ENCODE data around the gene C10orf95.

Gene C10orf95

DNA sequence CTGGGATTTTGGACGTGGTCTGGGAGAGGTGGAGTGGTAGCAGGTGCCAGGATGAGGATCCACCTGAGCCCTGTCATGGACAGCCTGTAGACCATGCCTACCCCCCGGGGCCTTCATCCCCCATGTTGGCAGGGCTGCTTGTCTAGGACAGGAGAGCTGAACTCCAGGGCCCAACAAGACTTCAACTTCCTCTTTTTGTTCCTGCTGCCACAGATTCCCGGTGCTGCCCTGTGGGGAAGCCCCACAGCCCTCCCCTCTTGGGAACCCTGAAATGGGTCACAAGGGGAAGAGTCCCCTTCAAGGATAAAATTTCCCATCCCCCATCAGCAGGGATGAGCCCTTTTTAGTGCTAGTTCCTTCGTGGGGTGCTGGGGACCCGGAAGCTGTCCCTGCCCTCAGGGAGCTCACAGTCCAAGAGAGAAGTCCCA, 17.7 kb downstream of the C10orf95 start:
- DNase-seq = no peak

DNA sequence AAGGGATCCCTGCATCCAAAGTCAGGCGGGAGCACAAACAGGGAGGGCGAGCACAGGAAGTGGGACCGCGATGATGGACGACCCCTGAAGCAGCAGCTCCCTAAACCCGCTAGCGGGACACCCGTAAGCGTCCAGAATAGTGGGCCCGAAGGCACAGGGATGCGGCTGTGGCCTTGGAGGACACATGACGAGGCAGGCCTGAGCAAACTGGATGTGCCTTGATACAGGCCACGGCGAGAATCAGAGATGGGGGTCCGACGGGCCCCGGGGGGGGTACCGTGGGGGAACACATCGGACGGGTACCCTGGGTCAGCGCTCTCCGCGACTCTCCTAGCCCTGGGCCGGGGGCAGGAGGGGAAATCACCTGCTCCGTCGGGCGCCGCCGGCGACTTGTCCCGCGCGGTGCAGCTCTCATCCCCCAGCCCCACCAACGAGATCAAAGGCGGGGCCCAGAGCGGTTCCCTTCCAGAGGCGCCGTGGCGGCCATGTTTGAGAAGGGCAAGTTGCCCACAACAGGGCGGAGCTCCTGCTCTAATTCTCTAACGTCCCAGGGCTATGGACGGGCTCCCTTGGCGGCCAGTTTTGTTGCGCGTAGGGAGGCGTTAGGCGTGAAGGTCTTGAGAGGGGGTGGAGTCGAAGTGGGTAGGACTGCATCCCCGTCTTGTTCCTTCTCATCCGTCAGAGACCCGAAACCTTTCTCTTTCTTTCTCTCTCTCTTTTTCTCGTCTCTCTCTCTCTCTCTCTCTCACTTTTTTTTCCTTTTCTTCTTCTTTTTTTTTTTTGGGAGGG, 19.0 kb downstream of the C10orf95 start, which contains the start of gene CUEDC2:
Gene CUEDC2 (minus strand): TSS at position 413 of the 789 bp plus-strand sequence. CDS start 7,386 bp downstream, outside the sequence.
- peak; percentile 97 for DNase-seq

DNA sequence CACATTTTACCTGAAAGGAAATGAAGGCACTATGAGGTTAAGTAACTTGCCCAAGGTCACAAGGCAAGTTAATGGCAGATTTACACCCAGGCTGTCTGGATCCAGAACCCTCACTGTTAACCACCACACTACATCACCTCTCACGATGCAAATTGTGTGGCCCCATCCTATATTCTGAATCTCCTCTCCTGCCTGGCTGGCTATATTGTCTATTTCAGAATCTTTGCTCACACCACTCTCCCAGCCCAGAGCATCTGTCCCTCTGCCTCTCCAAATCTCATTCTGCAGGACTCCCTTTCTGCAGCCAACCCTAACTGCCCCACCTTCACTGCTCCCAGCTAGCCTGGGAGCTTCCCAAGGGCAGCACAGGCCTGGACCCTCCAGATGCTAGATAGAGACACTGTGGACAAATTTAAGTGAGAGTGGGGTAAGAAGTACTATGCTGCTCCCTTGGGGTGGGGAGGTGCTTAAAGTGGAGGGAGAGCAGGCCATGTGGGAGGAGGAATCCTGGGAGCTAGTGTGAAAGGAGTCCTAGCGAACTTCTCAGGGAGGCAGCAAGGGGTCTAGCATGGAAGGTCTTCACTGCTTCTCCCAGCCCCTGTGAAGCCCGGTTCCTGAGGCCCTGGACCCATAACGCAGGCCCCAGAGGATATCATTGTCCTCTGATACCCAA, 19.8 kb downstream of the C10orf95 start:
- no peak for DNase-seq

DNA sequence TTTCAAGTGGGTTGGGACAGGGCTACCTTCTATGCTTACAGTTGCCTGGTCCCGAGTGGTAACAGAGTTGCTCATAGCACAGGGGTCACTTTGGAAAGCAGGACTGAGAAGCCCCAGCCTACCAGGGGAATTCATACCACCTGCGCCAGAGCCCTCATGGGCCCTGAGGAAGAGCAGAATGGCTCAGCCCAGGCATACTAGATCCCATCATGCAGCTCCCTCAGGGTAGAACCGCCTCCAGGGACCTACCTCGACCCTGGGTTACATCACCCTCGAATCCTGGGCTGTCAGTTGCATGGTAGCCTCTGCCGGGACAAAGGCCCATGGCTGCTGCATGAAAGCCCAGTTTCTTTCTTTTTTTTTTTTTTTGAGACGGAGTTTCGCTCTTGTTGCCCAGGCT, 21.9 kb downstream of the C10orf95 start:
- no peak for DNase-seq

DNA sequence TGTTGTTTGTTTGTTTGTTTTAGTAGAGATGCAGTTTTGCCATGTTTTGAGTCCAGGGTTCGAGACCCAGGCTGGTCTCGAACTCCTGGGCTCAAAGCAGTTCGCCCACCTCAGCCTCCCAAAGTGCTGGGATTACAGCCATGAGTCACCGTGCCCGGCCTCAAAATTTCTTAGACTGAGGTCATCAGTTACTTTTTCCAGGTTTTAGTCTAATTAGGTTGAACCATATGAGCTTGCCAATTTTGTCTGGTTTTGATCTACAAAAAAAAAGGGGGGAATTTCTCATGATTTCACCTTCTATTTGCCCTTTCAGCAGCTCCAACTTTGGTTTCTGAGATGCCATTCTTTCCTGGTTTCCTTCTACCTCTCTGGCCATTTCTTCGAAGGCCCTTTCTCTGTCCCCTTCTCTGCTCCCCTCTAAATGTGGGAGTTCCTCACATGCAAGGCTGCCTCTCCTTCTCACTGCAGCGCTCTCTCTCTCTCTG, 24.5 kb downstream of the C10orf95 start:
- no peak for DNase-seq

DNA sequence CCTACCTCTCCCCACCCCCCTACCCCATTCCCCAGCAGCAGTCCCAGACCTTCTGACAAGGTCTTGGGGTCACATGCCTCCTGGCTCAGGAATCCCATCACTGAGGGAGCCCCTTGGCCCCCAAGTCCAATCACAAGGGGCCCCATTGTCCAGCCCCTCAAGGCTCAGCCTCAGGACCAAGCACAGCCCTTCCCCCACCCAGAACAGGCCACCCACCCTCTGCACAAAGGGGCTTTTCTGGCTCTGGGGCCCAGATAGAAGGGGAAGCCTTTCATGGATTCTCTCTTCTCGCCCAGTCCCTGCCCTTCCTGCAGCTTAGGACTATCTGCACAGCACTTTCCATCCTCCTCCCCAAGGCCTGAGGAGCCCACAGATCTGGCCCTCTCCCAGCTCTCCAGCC, 25.9 kb downstream of the C10orf95 start:
- DNase-seq = no peak

DNA sequence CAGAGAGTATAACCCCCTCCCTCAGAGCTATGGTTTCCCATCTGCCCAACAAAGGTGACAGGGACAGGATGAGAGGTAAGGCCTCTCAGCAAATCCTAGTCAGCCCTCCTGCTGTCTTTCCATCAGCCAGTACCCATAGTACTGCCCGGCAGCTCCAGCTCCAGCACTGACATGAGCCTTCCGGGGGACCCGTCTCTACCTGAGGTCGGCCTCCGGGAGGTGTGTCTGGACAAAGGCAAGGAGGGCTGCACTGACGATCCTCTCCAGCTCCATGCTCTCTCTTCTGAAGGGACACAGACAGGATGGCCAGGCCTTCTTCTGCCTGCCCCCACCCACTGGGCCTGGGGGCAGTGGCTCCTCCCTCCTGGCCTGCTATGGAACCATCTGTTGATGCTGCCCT, 26.4 kb downstream of the C10orf95 start:
- no peak for DNase-seq

DNA sequence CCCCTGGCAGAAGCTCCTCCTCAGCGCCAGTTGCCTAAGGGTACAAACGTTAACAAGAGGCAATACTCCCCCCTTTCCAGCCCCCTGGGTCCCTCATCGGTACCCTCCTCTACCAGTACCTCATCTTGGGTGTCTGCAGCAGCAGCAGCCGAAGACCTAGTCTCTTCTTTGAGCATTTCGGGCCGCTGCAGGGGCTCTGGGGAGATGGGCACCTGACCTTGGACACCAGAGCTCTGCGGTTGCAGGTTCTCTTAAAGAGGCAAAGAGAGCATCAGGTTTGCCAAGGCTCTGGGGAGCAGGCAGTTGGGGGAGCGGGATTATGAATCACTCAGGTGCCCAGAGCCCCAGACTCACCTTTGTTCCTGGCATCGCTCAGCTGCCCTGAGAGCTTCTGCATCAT, 27.2 kb downstream of the C10orf95 start:
- DNase-seq = no peak

DNA sequence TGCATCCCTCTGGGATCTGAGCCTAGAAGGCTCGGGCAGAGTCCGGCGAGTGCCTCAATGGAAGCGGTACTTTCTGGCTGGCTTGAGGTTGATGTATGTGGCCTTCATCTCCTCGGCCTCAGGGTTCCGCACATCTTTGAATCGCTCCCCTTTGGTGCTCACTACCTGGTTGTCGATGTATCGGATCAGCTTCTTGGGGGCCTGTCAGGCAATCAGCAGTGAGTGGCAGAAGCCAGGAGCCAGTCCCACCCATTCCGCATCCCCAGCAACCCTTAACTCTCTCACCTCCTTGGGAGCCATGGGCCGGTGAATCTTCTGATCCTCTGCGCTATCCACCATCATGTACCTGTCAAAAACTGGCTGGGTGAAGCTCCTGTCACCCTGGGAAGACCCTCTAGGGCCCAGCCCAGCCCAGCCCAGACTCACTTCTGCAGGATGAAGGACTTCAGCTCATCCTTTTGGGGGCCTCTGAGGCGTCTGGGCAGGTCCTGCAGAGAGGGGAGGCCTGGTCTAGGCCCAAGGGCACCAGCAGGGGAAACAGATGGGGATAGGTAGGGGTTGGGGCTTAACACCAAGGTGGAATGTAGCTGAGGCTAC, 27.9 kb downstream of the C10orf95 start:
- DNase-seq = no peak

DNA sequence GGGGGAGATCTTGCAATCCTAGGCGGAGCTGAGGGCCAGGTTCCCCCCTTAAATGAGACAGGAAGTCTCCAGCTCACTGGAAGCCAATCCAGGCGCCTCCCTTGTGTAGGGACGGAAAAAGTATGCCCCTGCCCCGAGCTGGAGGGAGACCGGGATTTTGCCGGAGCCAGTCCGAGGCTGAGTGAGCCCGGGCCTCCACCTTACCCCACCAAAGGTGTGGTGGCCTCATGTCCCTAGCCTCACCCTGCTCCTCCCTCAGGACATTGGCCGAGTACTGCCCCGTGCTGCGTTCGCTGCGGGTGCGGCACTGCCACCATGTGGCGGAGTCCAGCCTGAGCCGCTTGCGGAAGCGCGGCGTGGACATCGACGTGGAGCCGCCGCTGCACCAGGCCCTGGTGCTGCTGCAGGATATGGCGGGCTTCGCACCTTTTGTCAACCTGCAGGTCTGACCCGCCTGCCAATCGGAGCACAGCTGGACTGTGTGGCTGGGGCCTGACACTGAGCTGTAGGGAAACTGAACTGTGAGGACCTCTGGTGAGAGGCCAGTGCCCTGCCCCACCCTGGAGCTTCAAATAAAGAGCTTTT, 28.7 kb downstream of the C10orf95 start:
- DNase-seq = peak; percentile 69

DNA sequence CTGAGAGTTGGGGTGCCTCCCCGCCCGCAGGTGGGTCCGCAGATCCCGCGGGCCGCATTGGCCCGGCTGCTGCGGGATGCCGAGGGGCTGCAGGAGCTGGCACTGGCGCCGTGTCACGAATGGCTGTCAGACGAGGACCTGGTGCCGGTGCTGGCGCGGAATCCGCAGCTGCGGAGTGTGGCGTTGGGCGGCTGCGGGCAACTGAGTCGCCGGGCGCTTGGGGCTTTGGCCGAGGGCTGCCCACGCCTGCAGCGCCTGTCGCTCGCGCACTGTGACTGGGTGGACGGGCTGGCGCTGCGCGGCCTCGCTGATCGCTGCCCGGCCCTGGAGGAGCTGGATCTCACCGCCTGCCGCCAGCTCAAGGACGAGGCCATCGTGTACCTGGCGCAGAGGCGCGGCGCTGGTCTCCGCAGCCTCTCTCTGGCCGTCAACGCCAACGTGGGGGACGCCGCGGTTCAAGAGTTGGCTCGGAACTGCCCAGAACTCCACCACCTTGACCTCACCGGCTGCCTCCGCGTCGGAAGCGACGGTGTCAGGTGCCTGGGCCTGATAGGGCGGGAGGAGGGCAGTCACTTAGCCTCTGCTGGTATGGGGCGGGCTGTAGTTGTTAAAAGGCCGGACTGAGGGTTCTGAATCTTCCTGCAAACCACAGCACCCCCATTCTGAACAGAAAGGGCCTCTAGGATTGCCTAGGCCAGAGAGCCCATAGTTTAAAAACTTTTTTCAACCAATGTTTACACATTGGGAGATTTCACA, 29.4 kb downstream of the C10orf95 start:
- DNase-seq = no peak

DNA sequence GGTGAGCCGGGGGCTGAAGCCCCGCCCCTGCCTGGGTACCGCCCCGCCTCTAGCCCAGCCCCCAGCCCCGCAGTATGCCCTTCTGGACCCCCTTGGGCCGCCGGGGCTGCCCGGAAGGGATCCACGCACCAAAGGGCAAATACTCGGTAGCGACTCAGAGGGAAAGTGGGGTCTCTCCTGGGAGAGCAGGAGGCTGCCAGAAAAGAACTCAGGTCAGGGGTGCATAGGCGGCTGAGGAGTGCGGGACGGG, 29.9 kb downstream of the C10orf95 start:
- DNase-seq = no peak

DNA sequence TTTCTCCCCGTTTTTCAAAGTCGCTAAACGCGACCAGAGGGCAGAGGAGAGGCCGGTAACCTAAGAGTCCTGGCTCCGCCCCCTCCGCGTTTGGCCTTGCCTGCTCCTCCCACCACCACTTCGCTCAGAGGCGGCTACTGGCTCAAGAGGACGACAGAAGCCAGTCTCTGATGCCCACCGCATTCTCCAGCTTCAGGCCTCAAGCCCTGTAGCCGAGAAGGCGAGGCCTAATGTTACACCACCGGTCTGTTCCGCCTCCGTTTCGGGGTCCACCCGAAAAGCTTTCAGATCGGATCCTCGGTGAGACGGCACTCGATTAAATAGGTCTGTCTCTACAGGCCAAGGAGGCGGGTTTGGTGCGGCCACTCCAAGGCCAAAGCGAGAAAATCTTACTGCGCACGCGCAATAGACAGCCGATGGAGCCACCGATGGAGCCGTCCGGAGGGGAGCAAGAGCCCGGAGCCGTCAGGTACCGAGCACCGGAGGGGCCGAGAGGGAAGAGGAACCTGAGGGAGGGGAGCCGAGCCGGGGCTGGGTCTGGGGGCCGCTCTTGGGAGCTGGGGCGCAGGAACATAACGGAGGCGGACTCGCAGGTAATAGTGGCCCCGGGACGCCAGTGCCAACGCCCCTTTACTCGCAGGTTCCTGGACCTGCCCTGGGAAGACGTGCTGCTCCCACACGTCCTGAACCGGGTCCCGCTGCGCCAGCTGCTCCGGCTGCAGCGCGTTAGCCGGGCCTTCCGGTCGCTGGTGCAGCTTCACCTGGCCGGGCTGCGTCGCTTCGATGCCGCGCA, 30.4 kb downstream of the C10orf95 start, which contains the start of gene FBXL15:
Gene FBXL15 (plus strand): TSS at position 123 of the 793 bp plus-strand sequence. CDS start 294 bp downstream, at position 417.
- DNase-seq = peak; percentile 98

DNA sequence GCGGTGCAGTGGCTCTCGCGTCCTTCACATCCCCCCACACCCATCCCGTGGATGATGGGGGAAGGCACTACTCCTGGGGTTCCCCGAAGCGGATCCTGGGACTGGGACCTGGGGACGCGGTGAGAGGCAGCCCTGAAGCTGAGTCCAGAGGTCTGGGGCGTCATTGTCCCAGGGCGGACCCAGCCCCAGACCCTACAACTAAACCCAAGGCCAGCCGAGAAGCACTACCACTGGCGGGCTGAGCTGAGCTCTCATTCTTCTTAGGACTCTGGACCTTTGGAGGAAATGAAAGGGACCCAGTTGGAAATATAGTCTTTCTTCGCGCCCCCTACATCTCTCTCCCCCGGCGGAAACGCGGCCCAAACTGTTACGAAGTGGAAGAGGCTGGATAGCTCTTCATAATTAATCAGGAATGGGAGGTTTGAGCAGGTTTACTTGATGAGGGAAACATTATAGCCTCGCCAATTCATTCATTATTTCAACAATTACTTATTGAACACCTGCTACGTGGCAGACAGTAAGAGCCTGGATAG, 31.1 kb downstream of the C10orf95 start:
- no peak for DNase-seq

DNA sequence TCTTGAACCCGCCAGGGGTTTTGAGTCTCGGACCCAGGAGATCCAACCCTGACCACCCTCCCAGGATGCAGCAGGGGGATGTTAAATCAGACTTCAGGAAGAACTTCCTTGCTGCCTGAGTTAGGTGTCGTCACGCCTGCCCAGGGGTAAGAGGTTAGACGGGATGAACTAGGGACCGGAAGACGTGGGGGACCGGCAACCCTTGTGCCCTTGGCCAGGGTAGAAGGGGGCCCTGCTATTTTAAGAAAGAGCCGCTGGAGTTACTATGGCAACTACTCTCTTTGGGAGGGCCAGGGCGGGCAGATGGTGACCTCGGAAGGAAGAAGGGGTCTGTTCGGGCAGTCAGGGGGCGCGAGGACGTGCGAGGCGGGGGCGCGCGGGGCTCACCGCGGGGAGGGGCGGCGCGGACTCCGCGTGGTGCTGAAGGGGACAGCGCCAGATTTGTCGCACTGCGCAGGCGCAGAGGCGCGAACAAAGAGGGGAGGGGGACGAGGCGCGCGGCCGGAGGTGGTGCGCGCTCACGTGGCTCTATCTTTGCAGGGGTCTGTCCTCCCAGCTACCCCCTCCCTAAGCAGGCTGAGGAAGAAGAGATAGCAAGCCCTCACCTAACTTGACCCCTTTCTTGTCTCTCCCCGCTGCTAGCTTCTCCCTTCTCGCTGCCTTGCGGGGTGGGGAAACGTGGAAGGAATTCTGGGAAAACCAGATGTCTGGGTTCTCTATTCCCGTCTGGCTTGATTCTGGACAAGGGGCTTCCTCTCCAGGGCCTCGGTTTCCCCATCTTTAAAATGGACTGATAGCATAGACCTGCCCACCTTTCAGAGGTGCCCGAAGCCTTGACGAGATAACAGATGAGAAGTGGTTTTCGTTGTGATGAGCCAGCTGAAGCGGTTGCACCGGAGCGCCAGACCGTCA, 31.8 kb downstream of the C10orf95 start:
- DNase-seq = peak; percentile 87

DNA sequence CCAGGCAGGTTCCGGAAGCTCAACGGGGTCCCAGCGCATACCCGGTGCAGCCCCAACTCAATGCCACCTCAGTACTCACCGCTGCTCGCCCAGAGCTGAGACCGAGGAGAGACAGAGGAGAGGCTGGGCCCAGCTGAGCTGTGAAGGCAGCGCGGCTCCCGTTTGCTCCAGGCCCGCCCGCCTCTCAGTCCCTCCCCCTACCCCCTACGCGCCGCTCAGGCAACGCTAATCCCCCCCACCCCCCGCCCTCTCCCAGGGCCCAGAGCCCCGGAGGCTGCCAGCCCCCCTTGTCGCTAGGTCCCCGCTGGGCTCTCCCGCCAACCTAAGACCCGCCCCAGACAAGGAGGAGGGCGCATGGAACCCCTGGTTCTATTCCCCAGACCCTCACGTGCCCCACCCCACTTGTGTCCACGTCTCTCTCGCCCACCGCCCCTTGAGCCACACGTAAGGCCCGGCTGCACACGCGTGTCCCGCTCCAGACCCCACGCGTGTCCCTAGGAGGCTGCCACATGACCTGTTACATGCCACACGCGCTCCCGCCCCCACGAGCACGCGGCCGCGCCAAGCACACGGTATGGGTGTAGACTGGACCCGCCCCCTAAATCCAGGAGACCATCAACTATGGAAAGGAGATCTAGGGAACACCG, 32.6 kb downstream of the C10orf95 start, which contains the start of gene PSD:
Gene PSD (minus strand): TSS at position 164 of the 647 bp plus-strand sequence. CDS start 1,747 bp downstream, outside the sequence.
- peak; percentile 27 for DNase-seq

DNA sequence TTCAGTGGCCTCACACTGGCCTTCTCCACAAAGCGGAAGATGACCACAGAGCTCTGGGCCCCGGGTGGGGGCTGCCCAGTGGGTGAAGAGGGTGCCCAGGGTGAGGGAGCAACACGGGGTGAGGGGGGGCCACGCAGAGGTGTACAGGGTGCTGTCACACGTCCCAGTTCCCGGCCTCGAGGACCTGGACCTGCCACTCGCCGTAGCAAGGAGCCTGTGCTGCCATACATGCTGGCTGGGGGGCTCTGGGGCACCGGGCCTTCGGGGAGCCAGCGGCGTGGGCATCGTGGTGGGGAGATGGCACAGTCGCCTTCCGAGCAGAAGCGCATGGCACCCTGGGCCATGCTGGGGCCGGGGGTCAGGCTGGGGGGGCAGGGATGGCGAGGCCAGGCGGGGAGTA, 34.6 kb downstream of the C10orf95 start:
- DNase-seq = no peak

DNA sequence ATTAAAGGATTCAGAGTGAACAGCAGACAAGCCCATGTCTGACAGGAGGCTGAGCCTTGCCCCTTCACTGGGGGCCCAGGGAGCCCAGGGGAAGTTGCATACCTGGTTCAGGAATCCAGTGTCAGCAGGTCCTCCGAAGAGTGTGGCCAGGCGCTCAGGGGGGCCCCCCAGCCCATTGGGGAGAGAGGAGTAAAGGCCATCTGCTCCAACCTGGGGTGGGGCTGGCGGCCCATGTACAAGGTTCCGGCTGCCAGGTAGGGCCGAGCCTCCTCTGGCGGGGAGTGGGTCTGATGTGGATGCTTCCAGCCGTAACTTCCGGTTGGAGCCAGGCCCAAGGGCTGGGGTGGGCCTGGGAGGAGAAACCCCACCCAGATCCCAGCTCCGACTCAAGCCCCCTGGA, 35.1 kb downstream of the C10orf95 start:
- no peak for DNase-seq

DNA sequence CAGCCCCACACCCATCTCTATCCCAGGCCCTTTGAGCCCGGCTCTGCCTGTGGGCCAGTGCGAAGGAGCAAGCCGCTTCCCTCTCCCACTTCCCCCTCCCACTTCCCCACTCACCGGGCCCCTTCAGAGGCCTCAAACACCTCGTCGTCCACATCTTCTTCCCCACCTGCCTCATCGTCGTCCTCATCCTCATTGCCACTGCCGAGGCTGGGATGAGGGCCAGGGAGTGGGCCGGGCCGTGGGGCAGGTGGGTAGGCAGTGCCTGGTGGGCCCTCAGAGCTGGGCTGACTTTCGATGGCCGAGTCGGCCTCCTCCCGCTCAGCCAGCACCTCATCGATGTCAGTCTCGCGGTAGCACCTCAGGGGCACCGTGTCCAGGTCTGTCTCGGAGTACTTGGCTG, 36.6 kb downstream of the C10orf95 start:
- no peak for DNase-seq
